Measurements from ENCODE around the gene ADGRB3.

ADGRB3 gene

GRCh38 chr6:68632734-68633133 lies 2.3 kb upstream of the ADGRB3 start:
- CTCF ChIA-PET: no interaction called here
- no peak for DNase-seq (ENCODE audit: extremely low spot score)
- POLR2A ChIA-PET: no interaction called here

GRCh38 chr6:68633281-68633971 lies 1.7 kb upstream of the ADGRB3 start:
- no peak for DNase-seq (ENCODE audit: extremely low spot score)
- CTCF ChIA-PET: no interaction called here
- no peak for TF ChIP-seq CTCF (IDR thresholded peaks at IDR 0.05; ENCODE audit: control extremely low read depth, extremely low read depth, low read depth, missing control alignments)
- POLR2A ChIA-PET: no interaction called here

More at GRCh38 chr6:68632734-68633133, 2.3 kb upstream of the ADGRB3 start:
- no peak for TF ChIP-seq CTCF (IDR thresholded peaks at IDR 0.05; ENCODE audit: control extremely low read depth, extremely low read depth, low read depth, missing control alignments)

GRCh38 chr6:68633972-68634725 lies 933 bp upstream of the ADGRB3 start:
- no peak for DNase-seq (ENCODE audit: extremely low spot score)
- CTCF ChIA-PET: interaction anchor here (1.6 kb wide), 1 partner anchor 8 kb away, joined by 6 read pairs; no protein-coding TSS in a partner anchor
- no peak for TF ChIP-seq CTCF (IDR thresholded peaks at IDR 0.05; ENCODE audit: control extremely low read depth, extremely low read depth, low read depth, missing control alignments)
- POLR2A ChIA-PET: no interaction called here

GRCh38 chr6:68635412-68635705 lies 277 bp downstream of the ADGRB3 start:
- no peak for TF ChIP-seq CTCF (IDR thresholded peaks at IDR 0.05; ENCODE audit: control extremely low read depth, extremely low read depth, low read depth, missing control alignments)
- DNase-seq (ENCODE audit: extremely low spot score): no peak
- POLR2A ChIA-PET: no interaction called here
- CTCF ChIA-PET: interaction anchor here (0.9 to 1.8 kb wide), 5 partner anchors 9 to 1473 kb away, joined by 3 to 6 read pairs (median 5); no protein-coding TSS in a partner anchor

GRCh38 chr6:68635706-68636513 lies 828 bp downstream of the ADGRB3 start:
- DNase-seq (ENCODE audit: extremely low spot score): peak; percentile 21
- no peak for TF ChIP-seq CTCF (IDR thresholded peaks at IDR 0.05; ENCODE audit: control extremely low read depth, extremely low read depth, low read depth, missing control alignments)
- ChIA-PET CTCF (interaction anchor here (0.9 to 2.1 kb wide), 6 partner anchors 9 to 1472 kb away, joined by 3 to 7 read pairs (median 6); no protein-coding TSS in a partner anchor), POLR2A (interaction anchor here (0.5 to 0.6 kb wide), 2 partner anchors 12 to 1600 kb away, joined by 3 to 8 read pairs; no protein-coding TSS in a partner anchor)

- no peak for TF ChIP-seq CTCF (IDR thresholded peaks at IDR 0.05; ENCODE audit: control extremely low read depth, extremely low read depth, low read depth, missing control alignments)
- no peak for DNase-seq (ENCODE audit: extremely low spot score)
- POLR2A ChIA-PET: no interaction called here
- CTCF ChIA-PET: interaction anchor here (1.4 to 2.4 kb wide), 5 partner anchors 9 to 142 kb away, joined by 4 to 8 read pairs (median 5); no protein-coding TSS in a partner anchor
Observed at GRCh38 chr6:68636666-68637065, 1.6 kb downstream of the ADGRB3 start.

All from GM10248 (cell line).